ENCODE data around the gene UNC13A.

Gene UNC13A

GRCh38 chr19:17642656-17643055 lies 45.5 kb downstream of the UNC13A start:
- peaks cover 17% of the 10 kb centered on the region for H3K27me3 Mint-ChIP-seq
- no peaks in the 10 kb centered on the region for H3K4me1 Mint-ChIP-seq
- H3K9me3 Mint-ChIP-seq, result no peaks in the 10 kb centered on the region
- H3K4me3 Mint-ChIP-seq, result no peak overlapping the region
- DNase-seq (ENCODE audit: low spot score in 2 of 2) (no peak), ATAC-seq (ENCODE audit: low read depth) (no peak)
- H3K36me3 Mint-ChIP-seq, result no peaks in the 10 kb centered on the region
- no peak overlapping the region for H3K27ac Mint-ChIP-seq

GRCh38 chr19:17641846-17642245 lies 46.3 kb downstream of the UNC13A start:
- H3K27ac Mint-ChIP-seq, result no peak overlapping the region
- peaks cover 13% of the 10 kb centered on the region for H3K27me3 Mint-ChIP-seq
- H3K4me3 Mint-ChIP-seq, result no peak overlapping the region
- H3K36me3 Mint-ChIP-seq, result no peaks in the 10 kb centered on the region
- no peaks in the 10 kb centered on the region for H3K9me3 Mint-ChIP-seq
- ATAC-seq (ENCODE audit: low read depth), result no peak
- DNase-seq (ENCODE audit: low spot score in 2 of 2), result no peak
- no peaks in the 10 kb centered on the region for H3K4me1 Mint-ChIP-seq

- H3K27ac Mint-ChIP-seq, result no peak overlapping the region
- no peaks in the 10 kb centered on the region for H3K9me3 Mint-ChIP-seq
- H3K36me3 Mint-ChIP-seq, result no peaks in the 10 kb centered on the region
- no peak for DNase-seq (ENCODE audit: low spot score in 2 of 2)
- no peak for ATAC-seq (ENCODE audit: low read depth)
- peaks cover 13% of the 10 kb centered on the region for H3K27me3 Mint-ChIP-seq
- H3K4me3 Mint-ChIP-seq, result no peak overlapping the region
- H3K4me1 Mint-ChIP-seq, result no peaks in the 10 kb centered on the region
Measured at GRCh38 chr19:17641181-17641580, 47.0 kb downstream of the UNC13A start.

- no peak for DNase-seq (ENCODE audit: low spot score in 2 of 2)
- H3K36me3 Mint-ChIP-seq, result no peaks in the 10 kb centered on the region
- no peak overlapping the region for H3K27ac Mint-ChIP-seq
- no peak overlapping the region for H3K4me3 Mint-ChIP-seq
- H3K4me1 Mint-ChIP-seq, result no peaks in the 10 kb centered on the region
- peaks cover 6% of the 10 kb centered on the region for H3K27me3 Mint-ChIP-seq
- no peak for ATAC-seq (ENCODE audit: low read depth)
- no peaks in the 10 kb centered on the region for H3K9me3 Mint-ChIP-seq
Measured at GRCh38 chr19:17633700-17634099, 54.5 kb downstream of the UNC13A start.

DNA sequence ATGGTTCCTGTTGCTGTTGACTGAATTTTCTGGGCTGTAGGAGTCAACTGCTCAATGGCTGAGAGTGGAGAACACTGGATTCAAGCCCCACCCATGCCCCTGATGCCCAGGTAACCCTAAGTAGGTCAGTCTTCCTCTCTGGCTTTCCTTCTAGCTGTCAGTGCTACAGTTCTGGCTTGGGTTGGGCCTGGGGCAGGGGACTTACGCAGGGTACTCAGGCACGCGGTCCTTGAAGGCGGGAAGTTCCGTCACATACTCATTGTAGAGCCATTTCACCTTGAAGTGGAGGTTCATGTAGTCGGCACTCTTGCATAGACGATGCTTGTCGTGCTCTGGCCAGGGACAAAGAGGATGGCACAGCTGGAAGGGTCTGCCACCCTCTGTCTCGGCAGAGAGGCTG lies 55.6 kb downstream of the UNC13A start:
- H3K27me3 Mint-ChIP-seq, result peaks cover 6% of the 10 kb centered on the region
- H3K4me1 Mint-ChIP-seq, result no peaks in the 10 kb centered on the region
- DNase-seq (ENCODE audit: low spot score in 2 of 2) (no peak), ATAC-seq (ENCODE audit: low read depth) (no peak)
- H3K36me3 Mint-ChIP-seq, result no peaks in the 10 kb centered on the region
- no peaks in the 10 kb centered on the region for H3K9me3 Mint-ChIP-seq
- H3K27ac Mint-ChIP-seq, result no peak overlapping the region
- H3K4me3 Mint-ChIP-seq, result no peak overlapping the region

GRCh38 chr19:17629760-17630159 lies 58.4 kb downstream of the UNC13A start:
- Mint-ChIP-seq H3K9me3 (peaks cover 1% of the 10 kb centered on the region), H3K4me3 (no peak overlapping the region), H3K36me3 (no peaks in the 10 kb centered on the region), H3K27ac (no peak overlapping the region), H3K27me3 (peaks cover 12% of the 10 kb centered on the region), H3K4me1 (no peaks in the 10 kb centered on the region)
- ATAC-seq (ENCODE audit: low read depth) (no peak), DNase-seq (ENCODE audit: low spot score in 2 of 2) (no peak)

GRCh38 chr19:17627921-17628320 lies 60.2 kb downstream of the UNC13A start:
- Mint-ChIP-seq H3K4me1 (no peaks in the 10 kb centered on the region), H3K4me3 (no peak overlapping the region), H3K27ac (no peak overlapping the region), H3K36me3 (no peaks in the 10 kb centered on the region), H3K9me3 (peaks cover 1% of the 10 kb centered on the region), H3K27me3 (peaks cover 12% of the 10 kb centered on the region)
- ATAC-seq (ENCODE audit: low read depth), result no peak
- DNase-seq (ENCODE audit: low spot score in 2 of 2), result no peak

DNA sequence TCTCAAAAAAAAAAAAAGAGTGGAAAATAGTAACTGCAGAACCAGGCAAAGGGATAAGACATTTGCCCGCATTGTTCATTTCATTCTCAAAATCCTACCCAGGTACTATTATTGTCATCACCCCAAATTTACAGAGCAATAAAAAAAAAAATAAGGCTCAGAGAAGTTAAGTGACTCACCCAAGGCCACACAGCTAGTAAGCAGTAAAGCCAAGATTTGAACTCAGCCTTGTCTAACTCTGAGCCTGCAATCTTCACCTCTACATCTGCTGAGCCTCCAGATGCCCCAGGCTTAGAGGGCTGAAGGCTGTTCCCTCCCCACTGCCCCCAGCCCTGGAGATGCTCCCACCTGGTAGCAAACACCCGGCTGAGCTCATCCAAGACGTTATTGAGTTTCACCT lies 61.0 kb downstream of the UNC13A start:
- Mint-ChIP-seq H3K9me3 (peaks cover 1% of the 10 kb centered on the region), H3K4me1 (no peaks in the 10 kb centered on the region), H3K27me3 (peaks cover 12% of the 10 kb centered on the region), H3K36me3 (no peaks in the 10 kb centered on the region), H3K27ac (no peak overlapping the region), H3K4me3 (no peak overlapping the region)
- no peak for DNase-seq (ENCODE audit: low spot score in 2 of 2)
- no peak for ATAC-seq (ENCODE audit: low read depth)

GRCh38 chr19:17626456-17627015 lies 61.6 kb downstream of the UNC13A start:
- H3K4me1 Mint-ChIP-seq, result no peaks in the 10 kb centered on the region
- H3K27me3 Mint-ChIP-seq, result peaks cover 12% of the 10 kb centered on the region
- H3K9me3 Mint-ChIP-seq, result peaks cover 5% of the 10 kb centered on the region
- H3K27ac Mint-ChIP-seq, result no peak overlapping the region
- DNase-seq (ENCODE audit: low spot score in 2 of 2), result no peak
- no peak for ATAC-seq (ENCODE audit: low read depth)
- no peak overlapping the region for H3K4me3 Mint-ChIP-seq
- no peaks in the 10 kb centered on the region for H3K36me3 Mint-ChIP-seq

GRCh38 chr19:17625980-17626379 lies 62.2 kb downstream of the UNC13A start:
- DNase-seq (ENCODE audit: low spot score in 2 of 2) (no peak), ATAC-seq (ENCODE audit: low read depth) (no peak)
- Mint-ChIP-seq H3K36me3 (no peaks in the 10 kb centered on the region), H3K4me3 (no peak overlapping the region), H3K9me3 (peaks cover 6% of the 10 kb centered on the region), H3K4me1 (no peaks in the 10 kb centered on the region), H3K27ac (no peak overlapping the region), H3K27me3 (peaks cover 12% of the 10 kb centered on the region)

GRCh38 chr19:17625043-17625442 lies 63.1 kb downstream of the UNC13A start:
- Mint-ChIP-seq H3K9me3 (peaks cover 6% of the 10 kb centered on the region), H3K27me3 (peaks cover 12% of the 10 kb centered on the region)

DNA sequence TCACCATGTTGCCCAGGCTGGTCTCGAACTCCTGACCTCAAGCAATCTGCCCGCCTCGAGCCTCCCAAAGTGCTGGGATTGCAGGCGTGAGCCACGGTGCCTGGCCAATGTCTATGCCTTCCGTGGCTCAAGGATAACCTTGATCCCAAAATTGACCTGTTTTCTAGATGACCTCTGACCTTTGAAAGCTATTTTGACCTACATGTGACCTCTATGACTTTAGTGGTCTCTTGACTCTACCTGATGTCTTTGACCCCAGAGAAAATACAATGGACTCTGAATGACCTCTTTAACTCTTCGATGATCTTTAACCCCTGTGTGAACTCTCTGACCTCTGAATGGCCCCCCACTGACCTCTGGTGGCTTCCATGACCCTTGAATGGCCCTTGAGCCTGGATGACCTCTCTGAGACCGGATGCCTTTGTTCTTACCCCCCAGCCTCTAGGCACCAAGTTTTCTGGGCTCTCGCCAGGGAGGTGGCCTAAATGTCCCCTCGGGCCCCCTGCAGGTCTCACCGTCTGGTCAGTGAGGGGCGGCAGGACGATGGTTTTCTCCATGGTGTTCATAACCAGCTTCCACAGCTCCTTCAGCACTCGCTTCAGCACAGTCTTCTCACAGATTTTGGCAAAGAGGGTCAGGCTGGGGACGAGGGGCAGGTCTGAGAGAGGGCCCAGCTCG lies 63.7 kb downstream of the UNC13A start:
- Mint-ChIP-seq H3K4me3 (no peak overlapping the region), H3K27ac (no peak overlapping the region), H3K36me3 (no peaks in the 10 kb centered on the region), H3K4me1 (no peaks in the 10 kb centered on the region), H3K27me3 (peaks cover 12% of the 10 kb centered on the region), H3K9me3 (peaks cover 6% of the 10 kb centered on the region)
- ATAC-seq (ENCODE audit: low read depth), result no peak
- no peak for DNase-seq (ENCODE audit: low spot score in 2 of 2)

More at GRCh38 chr19:17625043-17625442, 63.1 kb downstream of the UNC13A start:
- Mint-ChIP-seq H3K4me3 (no peak overlapping the region), H3K27ac (no peak overlapping the region), H3K36me3 (no peaks in the 10 kb centered on the region), H3K4me1 (no peaks in the 10 kb centered on the region)
- DNase-seq (ENCODE audit: low spot score in 2 of 2) (no peak), ATAC-seq (ENCODE audit: low read depth) (no peak)

DNA sequence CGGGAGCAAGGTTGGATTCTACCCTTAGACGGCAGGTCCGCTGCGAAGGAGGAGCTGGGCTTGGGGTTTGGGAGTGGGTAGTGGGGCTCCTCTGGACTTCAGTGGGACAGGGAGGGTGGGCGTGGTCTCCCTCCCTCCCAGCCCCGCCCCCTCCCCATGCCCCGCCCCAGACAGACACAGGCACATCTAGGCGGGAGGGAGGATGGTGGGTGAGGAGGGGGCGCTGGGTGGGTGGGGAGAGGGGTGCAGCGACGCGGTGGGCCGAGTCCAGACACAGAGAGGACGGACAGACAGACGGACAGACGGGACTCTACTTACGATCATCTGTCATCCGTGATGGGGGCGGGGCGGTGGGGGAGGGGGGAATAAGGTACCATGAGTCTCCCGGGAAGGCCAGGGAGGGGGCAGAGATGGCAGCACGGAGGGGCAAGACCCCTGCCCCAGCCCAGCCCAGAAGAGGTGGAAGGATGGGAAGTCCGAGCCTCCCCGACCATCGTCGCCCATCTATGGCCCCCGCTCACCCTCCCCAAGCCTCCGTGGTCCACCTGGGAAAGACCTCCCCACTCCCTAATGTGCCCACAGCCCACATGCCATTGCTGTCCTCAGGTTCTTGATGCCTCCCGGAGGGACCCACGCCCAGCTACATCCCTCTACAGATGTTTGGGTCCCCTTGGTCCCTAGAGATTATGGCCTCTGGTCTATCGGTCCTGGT lies 64.8 kb downstream of the UNC13A start:
- no peak for ATAC-seq (ENCODE audit: low read depth)
- Mint-ChIP-seq H3K4me3 (no peak overlapping the region), H3K4me1 (no peaks in the 10 kb centered on the region), H3K27ac (no peak overlapping the region), H3K27me3 (peaks cover 17% of the 10 kb centered on the region), H3K36me3 (no peaks in the 10 kb centered on the region), H3K9me3 (peaks cover 6% of the 10 kb centered on the region)
- DNase-seq (ENCODE audit: low spot score in 2 of 2), result no peak

GRCh38 chr19:17620696-17621095 lies 67.5 kb downstream of the UNC13A start:
- DNase-seq (ENCODE audit: low spot score in 2 of 2), result no peak
- peaks cover 8% of the 10 kb centered on the region for H3K4me1 Mint-ChIP-seq
- H3K27me3 Mint-ChIP-seq, result peaks cover 24% of the 10 kb centered on the region
- no peak overlapping the region for H3K27ac Mint-ChIP-seq
- H3K4me3 Mint-ChIP-seq, result no peak overlapping the region
- H3K9me3 Mint-ChIP-seq, result peaks cover 6% of the 10 kb centered on the region
- no peak for ATAC-seq (ENCODE audit: low read depth)
- H3K36me3 Mint-ChIP-seq, result no peaks in the 10 kb centered on the region

Data from memory B cell (primary cell).